Measurements from ENCODE around the gene SDK1. TPM values are rescaled to one million over a fixed set of nuclear protein-coding genes. Genes with fewer than 3 reads are reported as not detected.

Gene SDK1
- total RNA-seq, 2 donors from 2014 or later, result 19.8 to 32.4 TPM

- H3K4me1 ChIP-seq, result no peaks in the 10 kb centered on the region
- no peaks in the 10 kb centered on the region for H3K9me3 ChIP-seq
- H3K4me3 ChIP-seq, result no peak overlapping the region
- DNase-seq, result no peak
- no peak overlapping the region for H3K27ac ChIP-seq
- no peaks in the 10 kb centered on the region for H3K36me3 ChIP-seq (replicated peaks in 1 of 2; ENCODE audit: insufficient read depth in 1 of 2, low read depth in 2 of 2)
- intact Hi-C loops (cut with DNase I), result no loop called here
- no peak for ATAC-seq
- 90 to 93% methylated on average over 22 of the region's 22 CpGs for WGBS, 2 donors
- no peaks in the 10 kb centered on the region for H3K27me3 ChIP-seq
- TF ChIP-seq POLR2A (IDR thresholded peaks at IDR 0.05), result no peak
- TF ChIP-seq, protein P1, sequence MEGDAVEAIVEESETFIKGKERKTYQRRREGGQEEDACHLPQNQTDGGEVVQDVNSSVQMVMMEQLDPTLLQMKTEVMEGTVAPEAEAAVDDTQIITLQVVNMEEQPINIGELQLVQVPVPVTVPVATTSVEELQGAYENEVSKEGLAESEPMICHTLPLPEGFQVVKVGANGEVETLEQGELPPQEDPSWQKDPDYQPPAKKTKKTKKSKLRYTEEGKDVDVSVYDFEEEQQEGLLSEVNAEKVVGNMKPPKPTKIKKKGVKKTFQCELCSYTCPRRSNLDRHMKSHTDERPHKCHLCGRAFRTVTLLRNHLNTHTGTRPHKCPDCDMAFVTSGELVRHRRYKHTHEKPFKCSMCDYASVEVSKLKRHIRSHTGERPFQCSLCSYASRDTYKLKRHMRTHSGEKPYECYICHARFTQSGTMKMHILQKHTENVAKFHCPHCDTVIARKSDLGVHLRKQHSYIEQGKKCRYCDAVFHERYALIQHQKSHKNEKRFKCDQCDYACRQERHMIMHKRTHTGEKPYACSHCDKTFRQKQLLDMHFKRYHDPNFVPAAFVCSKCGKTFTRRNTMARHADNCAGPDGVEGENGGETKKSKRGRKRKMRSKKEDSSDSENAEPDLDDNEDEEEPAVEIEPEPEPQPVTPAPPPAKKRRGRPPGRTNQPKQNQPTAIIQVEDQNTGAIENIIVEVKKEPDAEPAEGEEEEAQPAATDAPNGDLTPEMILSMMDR (IDR thresholded peaks at IDR 0.05), result no peak
Observed at GRCh38 chr7:4227105-4228010, 926.3 kb downstream of the SDK1 start.

- Histone ChIP-seq H3K9me3 (no peaks in the 10 kb centered on the region), H3K36me3 (replicated peaks in 1 of 2; ENCODE audit: insufficient read depth in 1 of 2, low read depth in 2 of 2) (no peaks in the 10 kb centered on the region), H3K27ac (no peak overlapping the region), H3K27me3 (no peaks in the 10 kb centered on the region), H3K4me3 (no peak overlapping the region), H3K4me1 (no peaks in the 10 kb centered on the region)
- intact Hi-C loops (cut with DNase I), result no loop called here
- ATAC-seq (no peak), DNase-seq (no peak)
- TF ChIP-seq, protein P1 (IDR thresholded peaks at IDR 0.05), result no peak
- no peak for TF ChIP-seq POLR2A (IDR thresholded peaks at IDR 0.05)
Observed at GRCh38 chr7:4230352-4230751, 929.3 kb downstream of the SDK1 start.

GRCh38 chr7:4233146-4233545 lies 932.1 kb downstream of the SDK1 start:
- Histone ChIP-seq H3K27me3 (no peaks in the 10 kb centered on the region), H3K4me3 (no peak overlapping the region), H3K36me3 (replicated peaks in 1 of 2; ENCODE audit: insufficient read depth in 1 of 2, low read depth in 2 of 2) (no peaks in the 10 kb centered on the region), H3K4me1 (no peaks in the 10 kb centered on the region), H3K27ac (no peak overlapping the region), H3K9me3 (no peaks in the 10 kb centered on the region)
- DNase-seq, result no peak
- intact Hi-C loops (cut with DNase I), result no loop called here
- ATAC-seq, result no peak
- TF ChIP-seq, protein P1 (IDR thresholded peaks at IDR 0.05), result no peak
- WGBS, 2 donors, result 87 to 91% methylated on average over 14 to 15 of the region's 15 CpGs

- Histone ChIP-seq H3K4me1 (no peaks in the 10 kb centered on the region), H3K27ac (no peak overlapping the region), H3K27me3 (no peaks in the 10 kb centered on the region), H3K9me3 (no peaks in the 10 kb centered on the region), H3K4me3 (no peak overlapping the region), H3K36me3 (replicated peaks in 1 of 2; ENCODE audit: insufficient read depth in 1 of 2, low read depth in 2 of 2) (no peaks in the 10 kb centered on the region)
- DNase-seq, result no peak
- no peak for ATAC-seq
- TF ChIP-seq POLR2A (IDR thresholded peaks at IDR 0.05), result no peak
- TF ChIP-seq, protein P1 (IDR thresholded peaks at IDR 0.05), result no peak
- intact Hi-C loops (cut with DNase I), result no loop called here
- 87 to 91% methylated on average over 24 to 26 of the region's 26 CpGs for WGBS, 2 donors
Observed at GRCh38 chr7:4233621-4234497, 932.8 kb downstream of the SDK1 start.

All from body of pancreas (tissue), 4 donors.